K562 (cell line): ENCODE measurements around the gene CRAT. TPM values are rescaled to one million over a fixed set of nuclear protein-coding genes. Genes with fewer than 3 reads are reported as not detected.
A peak's percentile ranks its signal among the peaks of the same experiment; 100 is the strongest.

Experiments used
- ATAC-seq: fragments of 200-7000 bp; cut with Tn5 transposase; 3 replicates; pipeline ENCODE4 v1.9.1; 2020; ENCODE audit warnings: moderate library complexity
- BruUV-seq: library from RNA; stranded (reverse); fragments of 400-500 nt; replicated peaks from 2 replicates; lab custom pipeline; 2021; lab: Mats Ljungman, UMichigan
- CTCF ChIA-PET: fragments of 300-600 bp; formaldehyde crosslinking; extraction: SDS; loops from one replicate; lab custom pipeline; 2021; ENCODE audit warnings: low intra/inter-chr PET ratio; lab: Yijun Ruan, JAX
- POLR2A ChIA-PET: fragments of 300-600, 350-650 bp; sonication (Branson Sonifier 250); formaldehyde crosslinking; extraction: SDS; loops from one replicate; lab custom pipeline; 2021; ENCODE audit warnings: antibody characterized with exemption, inconsistent platforms; lab: Yijun Ruan, JAX
- DNase-seq, 4 experiments: peaks; one replicate each; pipeline versions ENCODE4 v3.0.0 to v3.0.0-alpha.2; 2011 to 2018; ENCODE audit warnings: low spot score in 3 of 4, mixed read lengths in 3 of 4; ENCODE audit errors: extremely low read depth in 1 of 4
- FAIRE-seq: peaks from 2 replicates; lab custom pipeline; 2011; peaks lifted over from hg19 to GRCh38; lab: Jason Lieb, UNC
- H2AFZ ChIP-seq: 2 replicates; pipeline ENCODE4 v1.6.0; 2011; ENCODE audit warnings: low read depth, low read length, control low read depth, inconsistent platforms
- H3K27ac ChIP-seq: fragments of 200-600 bp; 3 replicates; pipeline ENCODE4 v1.8.0; 2011; ENCODE audit warnings: low read depth, mild to moderate bottlenecking, control low read depth, inconsistent platforms, low read length, moderate library complexity, mixed read lengths; ENCODE audit errors: extremely low read depth
- H3K27me3 ChIP-seq, 2 experiments: fragments of 300-600 bp in 1 of 2; 2 replicates in 1 of 2; 3 replicates in 1 of 2; pipeline versions ENCODE4 v1.6.0 to v1.8.0; 2011; ENCODE audit warnings: inconsistent platforms in 2 of 2, low read length in 2 of 2, mild to moderate bottlenecking in 1 of 2, mixed read lengths in 1 of 2, moderate library complexity in 1 of 2; ENCODE audit not compliant: control insufficient read depth in 2 of 2, insufficient read depth in 2 of 2
- H3K36me3 ChIP-seq: fragments of 300-600 bp; 3 replicates; pipeline ENCODE4 v1.8.0; 2011; ENCODE audit warnings: mild to moderate bottlenecking, low read length, inconsistent platforms; ENCODE audit not compliant: control insufficient read depth, insufficient read depth
- H3K4me1 ChIP-seq, 2 experiments: fragments of 200-600 bp in 1 of 2; replicated peaks in 1 of 2; 2 replicates in 1 of 2; 3 replicates in 1 of 2; pipeline versions ENCODE4 v1.5.1 to v1.8.0; 2011; ENCODE audit warnings: inconsistent platforms in 2 of 2, low read length in 2 of 2, mild to moderate bottlenecking in 1 of 2, mixed read lengths in 1 of 2, moderate library complexity in 1 of 2; ENCODE audit not compliant: control insufficient read depth in 2 of 2, insufficient read depth in 2 of 2
- H3K4me2 ChIP-seq: 2 replicates; pipeline ENCODE4 v1.6.1; 2011; ENCODE audit warnings: low read length, control low read depth, inconsistent platforms, mixed read lengths; ENCODE audit not compliant: insufficient read depth
- H3K4me3 ChIP-seq: fragments of 200-600 bp; sonication (generic), shearing (Covaris generic); 2 replicates; pipeline ENCODE4 v1.5.1; 2016; ENCODE audit warnings: control low read depth, inconsistent platforms
- H3K79me2 ChIP-seq: fragments of 200-600 bp; 3 replicates; pipeline ENCODE4 v1.8.0; 2011; ENCODE audit warnings: low read length, inconsistent platforms; ENCODE audit not compliant: control insufficient read depth, insufficient read depth
- H3K9ac ChIP-seq, 2 experiments: 2 replicates each; pipeline versions ENCODE4 v1.6.0 to v1.6.1; 2011; ENCODE audit warnings: low read depth in 2 of 2, low read length in 2 of 2, control low read depth in 1 of 2, inconsistent platforms in 1 of 2, mild to moderate bottlenecking in 1 of 2, mixed read lengths in 1 of 2; ENCODE audit not compliant: insufficient read depth in 1 of 2
- H3K9me1 ChIP-seq: one replicate; pipeline ENCODE4 v1.6.0; 2011; ENCODE audit warnings: inconsistent platforms, mild to moderate bottlenecking, low read length, moderate library complexity; ENCODE audit not compliant: control insufficient read depth, insufficient read depth
- H3K9me3 ChIP-seq: replicated peaks from 2 replicates; pipeline ENCODE4 v1.5.1; 2011; ENCODE audit warnings: low read depth, low read length, inconsistent platforms; ENCODE audit not compliant: control insufficient read depth, insufficient read depth
- H4K20me1 ChIP-seq: replicated peaks from 2 replicates; pipeline ENCODE4 v1.6.1; 2011; ENCODE audit warnings: low read length, inconsistent platforms, mixed read lengths; ENCODE audit not compliant: control insufficient read depth, insufficient read depth
- ATF4 ChIP-seq: fragments of 450-650 bp; formaldehyde crosslinking; IDR thresholded peaks from 2 replicates; pipeline ENCODE4 v1.4.0; 2022; ENCODE audit warnings: mild to moderate bottlenecking, moderate library complexity
- BRF1 ChIP-seq: IDR thresholded peaks from 3 replicates; pipeline ENCODE4 v1.6.1; 2011; ENCODE audit warnings: borderline replicate concordance, mild to moderate bottlenecking; ENCODE audit not compliant: insufficient read length; ENCODE audit errors: extremely low read depth
- CEBPB ChIP-seq: fragments of 450-650 bp; IDR thresholded peaks from 2 replicates; pipeline ENCODE4 v1.6.1; 2016; ENCODE audit warnings: missing genetic modification characterization, missing compliant biosample characterization
- CEBPG ChIP-seq, 3 experiments: fragments of 200-800 bp in 1 of 3; sonication (Bioruptor generic) in 1 of 3; sonication (generic) in 1 of 3; formaldehyde crosslinking in 1 of 3; IDR thresholded peaks in 2 of 3; conservative IDR thresholded peaks in 1 of 3; 2 replicates each; pipeline versions ENCODE4 v1.6.1 to v1.8.0; 2016 to 2022; ENCODE audit warnings: missing compliant biosample characterization in 2 of 3, missing genetic modification characterization in 2 of 3, mild to moderate bottlenecking in 1 of 3, missing genetic modification reagents in 1 of 3
- GABPB1 ChIP-seq: sonication (generic); formaldehyde crosslinking; IDR thresholded peaks from 2 replicates; pipeline ENCODE4 v1.8.0; 2022; ENCODE audit warnings: mild to moderate bottlenecking, missing genetic modification reagents
- MEF2D ChIP-seq: conservative IDR thresholded peaks from 2 replicates; pipeline ENCODE4 v1.6.1; 2016; ENCODE audit warnings: low read depth, missing genetic modification characterization, missing compliant biosample characterization
- NCOR1 ChIP-seq: fragments of 450-650 bp; IDR thresholded peaks from 2 replicates; pipeline ENCODE4 v1.6.1; 2016; ENCODE audit warnings: mild to moderate bottlenecking, moderate library complexity
- ZNF239 ChIP-seq: fragments of 250-450 bp; sonication (Bioruptor Pico); IDR thresholded peaks from 2 replicates; pipeline ENCODE4 v1.4.0; 2020; ENCODE audit warnings: mild to moderate bottlenecking
- ZNF766 ChIP-seq: fragments of 200-800 bp; sonication (Bioruptor generic); conservative IDR thresholded peaks from 2 replicates; pipeline ENCODE4 v1.6.1; 2016; ENCODE audit warnings: missing genetic modification characterization, missing compliant biosample characterization
- WGBS: fragments of 100-300 bp; shearing (Covaris generic); methylation state at CpG from one replicate; pipeline ENCODE4 v1.1.6; 2016; ENCODE audit warnings: low coverage, mixed read lengths; ENCODE audit not compliant: insufficient coverage; ENCODE audit errors: missing lambda C conversion rate; 5-methylcytosine and 5-hydroxymethylcytosine counted together
- in situ Hi-C: fragments of 300-500 bp; cut with MboI; formaldehyde crosslinking; loops from 4 replicates; pipeline ENCODE4 v1.15.0; 2018; ENCODE audit warnings: inconsistent platforms, mixed read lengths
- intact Hi-C: fragments of 100-400 bp; cut with micrococcal nuclease; formaldehyde crosslinking; loops from 2 replicates; pipeline ENCODE4 v1.14.2; 2022
- polyA plus RNA-seq, 8 experiments: library from polyadenylated mRNA; depleted of rRNA in 4 of 8; stranded (reverse) in 5 of 8; unstranded in 3 of 8; fragments of >200 nt; fragmentation: Nextera tagmentation in 2 of 8; fragmentation: Illumina TruSeq in 1 of 8; extraction: Ambion mirVana in 2 of 8; extraction: Trizol in 1 of 8; gene quantifications; 2 replicates each; pipeline versions ENCODE4 v1.2.1 to v1.2.3, GENCODE V29; 2011 to 2014; ENCODE audit warnings: inconsistent platforms in 1 of 8, missing spikeins in 1 of 8
- total RNA-seq, 7 experiments: library from RNA; depleted of rRNA in 6 of 7; stranded (reverse); fragments of >200 nt in 6 of 7; fragmentation: Illumina TruSeq in 2 of 7; extraction: Trizol in 2 of 7; gene quantifications; 2 replicates each; pipeline versions ENCODE4 v1.2.1 to v1.2.3, GENCODE V29; 2011 to 2021; ENCODE audit warnings: low replicate concordance in 1 of 7
- TF ChIP-seq, protein P1 (sequence below), 2 experiments: fragments of 450-650 bp; IDR thresholded peaks; 2 replicates each; pipeline ENCODE4 v1.6.1; 2016; ENCODE audit warnings: mild to moderate bottlenecking in 2 of 2, borderline replicate concordance in 1 of 2, low read depth in 1 of 2, moderate library complexity in 1 of 2
- TF ChIP-seq, protein P2 (sequence below): fragments of 200-800 bp; sonication (Bioruptor generic); IDR thresholded peaks from 2 replicates; pipeline ENCODE4 v1.6.1; 2017; ENCODE audit warnings: missing genetic modification characterization, missing compliant biosample characterization

The CRAT gene
- total and polyA plus RNA-seq, 9 of the 15 experiments (the other 6 are each of a cell fraction or from before 2014, with no cell fraction given): 0.20 to 13.8 (median 5.4) TPM

- no TSS peak for BruUV-seq
- Histone ChIP-seq H3K4me2 (no peak overlapping the region), H3K27me3 (no peaks in the 10 kb centered on the region), H3K27ac (no peak overlapping the region), H2AFZ (no peak overlapping the region), H3K4me1 (peaks cover 18 to 53% of the 10 kb centered on the region in 2 experiments), H3K9me1 (no peaks in the 10 kb centered on the region), H3K4me3 (0 out of 2 replicates have a peak overlapping the region, but pooled peaks have one; percentile 100), H3K9me3 (no peaks in the 10 kb centered on the region), H3K79me2 (peaks cover 35% of the 10 kb centered on the region), H4K20me1 (peaks cover 1% of the 10 kb centered on the region; the same call in 1 of the 2 replicates), H3K36me3 (peaks cover 3% of the 10 kb centered on the region; the same call in 1 of the 3 replicates), H3K9ac (peak overlapping the region in 1 of 2 experiments; percentile 5; a peak in 1 of 4 replicates)
- 61% methylated on average over 7 of the region's 7 CpGs for WGBS
- CTCF ChIA-PET: no interaction called here
- intact Hi-C loops: no loop called here
- POLR2A ChIA-PET: interaction anchor here (0.6 to 2.0 kb wide), 3 partner anchors 12 to 136 kb away, joined by 3 to 11 read pairs (median 3); no protein-coding TSS in a partner anchor
- in situ Hi-C loops: no loop called here
- FAIRE-seq: no peak
- peak in 3 of 4 experiments; percentile 40 to 63 (median 48) for DNase-seq
- ATAC-seq: peak; percentile 49
- TF ChIP-seq ZNF766 (no peak), CEBPG (CRISPR knock-in tag; IDR thresholded peaks at IDR 0.05) (peak; percentile 91), CEBPG (tag; conservative IDR thresholded peaks at IDR 0.05 in 1 of 2, IDR thresholded peaks at IDR 0.05 in 1 of 2) (peak in 1 of 2 experiments; percentile 55; a peak in 2 of 4 replicates), CEBPB (peak; percentile 91), ATF4 (CRISPR knock-in tag) (no peak), ZNF239 (CRISPR knock-in tag) (no peak), GABPB1 (CRISPR knock-in tag) (0 out of 2 replicates have a peak, but pooled peaks have one; percentile 17), NCOR1 (no peak), BRF1 (no peak), MEF2D (tag) (no peak)
- TF ChIP-seq, protein P1, sequence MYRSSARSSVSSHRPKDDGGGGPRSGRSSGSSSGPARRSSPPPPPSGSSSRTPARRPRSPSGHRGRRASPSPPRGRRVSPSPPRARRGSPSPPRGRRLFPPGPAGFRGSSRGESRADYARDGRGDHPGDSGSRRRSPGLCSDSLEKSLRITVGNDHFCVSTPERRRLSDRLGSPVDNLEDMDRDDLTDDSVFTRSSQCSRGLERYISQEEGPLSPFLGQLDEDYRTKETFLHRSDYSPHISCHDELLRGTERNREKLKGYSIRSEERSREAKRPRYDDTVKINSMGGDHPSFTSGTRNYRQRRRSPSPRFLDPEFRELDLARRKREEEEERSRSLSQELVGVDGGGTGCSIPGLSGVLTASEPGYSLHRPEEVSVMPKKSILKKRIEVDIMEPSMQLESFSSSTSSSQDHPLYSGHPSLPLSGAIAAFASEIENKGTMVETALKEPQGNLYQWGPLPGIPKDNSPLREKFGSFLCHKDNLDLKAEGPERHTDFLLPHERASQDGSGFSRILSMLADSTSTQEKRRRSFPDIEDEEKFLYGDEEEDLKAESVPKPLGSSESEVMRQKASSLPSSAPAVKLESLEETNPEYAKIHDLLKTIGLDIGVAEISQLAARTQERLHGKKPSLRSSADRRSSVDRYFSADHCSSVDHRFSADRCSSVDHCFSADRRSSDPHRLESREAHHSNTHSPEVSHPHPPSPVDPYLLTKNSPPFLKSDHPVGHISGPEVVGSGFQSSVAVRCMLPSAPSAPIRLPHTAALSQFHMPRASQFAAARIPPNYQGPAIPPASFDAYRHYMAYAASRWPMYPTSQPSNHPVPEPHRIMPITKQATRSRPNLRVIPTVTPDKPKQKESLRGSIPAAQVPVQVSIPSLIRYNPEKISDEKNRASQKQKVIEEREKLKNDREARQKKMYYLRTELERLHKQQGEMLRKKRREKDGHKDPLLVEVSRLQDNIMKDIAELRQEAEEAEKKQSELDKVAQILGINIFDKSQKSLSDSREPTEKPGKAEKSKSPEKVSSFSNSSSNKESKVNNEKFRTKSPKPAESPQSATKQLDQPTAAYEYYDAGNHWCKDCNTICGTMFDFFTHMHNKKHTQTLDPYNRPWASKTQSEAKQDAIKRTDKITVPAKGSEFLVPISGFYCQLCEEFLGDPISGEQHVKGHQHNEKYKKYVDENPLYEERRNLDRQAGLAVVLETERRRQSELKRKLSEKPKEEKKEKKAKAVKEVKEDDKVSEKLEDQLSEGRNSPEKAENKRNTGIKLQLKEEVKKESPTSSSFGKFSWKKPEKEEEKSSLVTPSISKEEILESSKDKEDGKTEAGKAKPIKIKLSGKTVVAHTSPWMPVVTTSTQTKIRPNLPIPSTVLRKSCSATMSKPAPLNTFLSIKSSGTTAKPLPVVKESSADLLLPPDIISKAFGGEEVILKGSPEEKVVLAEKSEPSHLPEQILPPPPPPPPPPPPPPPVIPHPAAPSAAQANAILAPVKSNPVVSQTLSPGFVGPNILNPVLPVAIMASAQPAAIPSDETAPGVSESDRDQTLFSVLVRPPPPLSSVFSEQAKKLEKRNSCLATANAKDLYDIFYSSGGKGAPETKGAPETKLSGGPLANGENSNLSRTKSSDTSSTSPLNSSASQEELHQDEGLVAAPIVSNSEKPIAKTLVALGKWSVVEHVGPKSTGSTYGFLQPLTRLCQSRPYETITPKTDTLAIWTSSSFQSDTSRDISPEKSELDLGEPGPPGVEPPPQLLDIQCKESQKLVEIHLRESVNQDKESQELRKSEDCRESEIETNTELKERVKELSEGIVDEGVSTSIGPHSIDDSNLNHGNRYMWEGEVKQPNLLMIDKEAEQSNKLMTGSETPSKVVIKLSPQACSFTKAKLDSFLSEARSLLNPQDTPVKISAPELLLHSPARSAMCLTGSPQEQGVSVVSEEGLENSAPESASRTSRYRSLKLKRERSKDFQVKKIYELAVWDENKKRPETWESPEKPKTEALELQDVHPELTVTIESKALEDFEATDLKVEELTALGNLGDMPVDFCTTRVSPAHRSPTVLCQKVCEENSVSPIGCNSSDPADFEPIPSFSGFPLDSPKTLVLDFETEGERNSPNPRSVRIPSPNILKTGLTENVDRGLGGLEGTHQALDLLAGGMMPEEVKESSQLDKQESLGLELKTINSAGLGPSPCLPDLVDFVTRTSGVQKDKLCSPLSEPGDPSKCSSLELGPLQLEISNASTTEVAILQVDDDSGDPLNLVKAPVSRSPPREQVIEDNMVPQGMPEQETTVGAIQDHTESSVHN (IDR thresholded peaks at IDR 0.05; ENCODE audit: borderline replicate concordance in 1 of 2, low read depth in 1 of 2): no peak
- TF ChIP-seq, protein P2, sequence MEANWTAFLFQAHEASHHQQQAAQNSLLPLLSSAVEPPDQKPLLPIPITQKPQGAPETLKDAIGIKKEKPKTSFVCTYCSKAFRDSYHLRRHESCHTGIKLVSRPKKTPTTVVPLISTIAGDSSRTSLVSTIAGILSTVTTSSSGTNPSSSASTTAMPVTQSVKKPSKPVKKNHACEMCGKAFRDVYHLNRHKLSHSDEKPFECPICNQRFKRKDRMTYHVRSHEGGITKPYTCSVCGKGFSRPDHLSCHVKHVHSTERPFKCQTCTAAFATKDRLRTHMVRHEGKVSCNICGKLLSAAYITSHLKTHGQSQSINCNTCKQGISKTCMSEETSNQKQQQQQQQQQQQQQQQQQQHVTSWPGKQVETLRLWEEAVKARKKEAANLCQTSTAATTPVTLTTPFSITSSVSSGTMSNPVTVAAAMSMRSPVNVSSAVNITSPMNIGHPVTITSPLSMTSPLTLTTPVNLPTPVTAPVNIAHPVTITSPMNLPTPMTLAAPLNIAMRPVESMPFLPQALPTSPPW: no peak
Observed at GRCh38 chr9:129109537-129109903, 1.1 kb downstream of the CRAT start.
